ENCODE results near the gene AP5Z1.
A peak's percentile ranks its signal among the peaks of the same experiment; 100 is the strongest.

Gene AP5Z1

DNA sequence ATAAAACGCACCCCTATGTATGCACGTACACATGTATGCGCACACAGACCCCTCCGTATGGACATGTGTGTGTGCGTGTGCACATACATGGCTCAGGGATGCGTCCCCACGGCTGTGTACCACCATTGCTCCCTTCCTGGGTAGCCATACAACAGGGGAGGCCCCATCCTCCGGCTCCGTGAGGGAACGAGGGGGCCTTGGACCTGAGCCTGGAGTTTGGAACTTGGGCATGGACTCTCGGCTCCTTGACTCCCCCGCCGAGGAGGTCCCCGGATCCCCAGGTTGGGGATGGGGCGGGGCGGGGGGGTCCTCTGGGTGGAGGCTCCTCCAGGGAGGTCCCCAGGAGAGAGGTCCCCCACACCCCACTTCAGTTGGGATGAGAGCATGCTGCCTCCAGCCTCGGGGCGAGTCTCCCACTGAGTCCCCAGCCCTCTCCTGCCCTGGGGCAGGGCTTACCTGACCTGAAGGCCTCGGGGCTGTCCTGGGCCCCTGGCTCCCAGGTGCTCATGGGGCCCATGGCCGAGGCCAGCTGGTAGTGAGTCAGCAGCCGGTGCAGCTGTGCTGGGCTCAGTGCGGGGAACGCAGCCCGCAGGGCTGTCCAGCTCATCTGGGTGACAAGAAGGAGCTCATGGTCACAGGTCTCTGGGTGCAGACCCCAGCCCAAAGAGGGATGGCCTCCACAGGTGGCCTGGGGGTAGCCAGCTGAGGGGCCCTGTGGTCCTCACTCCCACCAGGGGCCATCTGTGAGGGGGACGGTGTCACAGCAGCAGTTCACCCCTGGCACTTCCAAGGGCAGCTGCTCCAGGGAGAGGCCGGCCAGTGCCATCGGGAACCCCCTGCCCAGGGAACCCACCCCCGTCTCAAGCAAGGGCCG, 29.9 kb downstream of the AP5Z1 start:
- DNase-seq = no peak

- no peak for DNase-seq
These were observed 30.5 kb downstream of the AP5Z1 start for GRCh38 chr7:4805984-4806300.

- DNase-seq = no peak
These were observed 31.7 kb downstream of the AP5Z1 start for GRCh38 chr7:4806983-4807597.

- DNase-seq = no peak
These were observed 32.2 kb downstream of the AP5Z1 start for GRCh38 chr7:4807598-4808016.

- DNase-seq = no peak
These were observed 32.6 kb downstream of the AP5Z1 start for GRCh38 chr7:4808026-4808425.

- no peak for DNase-seq
These were observed 33.1 kb downstream of the AP5Z1 start for GRCh38 chr7:4808565-4808964.

- DNase-seq = peak in 1 of 2 experiments; percentile 39
These were observed 33.7 kb downstream of the AP5Z1 start for GRCh38 chr7:4809091-4809591.

DNA sequence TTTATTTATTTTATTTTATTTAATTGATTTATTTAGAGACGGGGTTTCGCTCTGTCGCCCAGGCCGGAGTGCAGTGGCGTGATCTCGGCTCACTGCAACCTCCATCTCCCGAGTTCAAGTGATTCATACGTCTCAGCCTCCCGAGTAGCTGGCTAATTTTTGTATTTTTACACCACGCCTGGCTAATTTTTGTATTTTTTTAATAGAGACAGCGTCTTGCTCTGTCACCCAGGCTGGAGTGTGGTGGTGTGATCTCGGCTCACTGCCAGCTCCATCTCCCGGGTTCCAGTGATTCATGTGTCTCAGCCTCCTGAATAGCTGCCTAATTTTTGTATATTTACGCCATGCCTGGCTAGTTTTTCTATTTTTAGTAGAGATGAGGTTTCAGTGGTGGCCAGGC, 34.2 kb downstream of the AP5Z1 start:
- DNase-seq = no peak

DNA sequence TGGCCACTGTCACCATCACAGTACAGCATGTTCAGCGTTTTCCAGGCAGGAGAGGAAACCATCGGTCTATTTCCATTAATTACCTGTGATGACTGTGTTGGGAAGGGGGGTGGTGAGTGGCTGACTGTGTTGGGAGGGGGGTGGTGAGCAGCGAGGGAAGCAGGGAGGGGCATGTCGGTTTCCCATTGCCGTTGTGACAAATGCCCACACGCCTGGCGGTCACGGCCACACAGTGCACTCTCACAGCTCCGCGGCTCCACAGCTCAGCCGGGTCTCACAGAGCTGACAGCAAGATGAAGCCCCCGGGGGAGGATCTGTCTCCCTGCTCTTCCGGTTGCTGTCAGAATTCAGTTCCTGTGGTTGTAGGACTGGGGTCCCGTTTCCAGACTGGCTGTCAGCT, 39.0 kb downstream of the AP5Z1 start:
- no peak for DNase-seq

DNA sequence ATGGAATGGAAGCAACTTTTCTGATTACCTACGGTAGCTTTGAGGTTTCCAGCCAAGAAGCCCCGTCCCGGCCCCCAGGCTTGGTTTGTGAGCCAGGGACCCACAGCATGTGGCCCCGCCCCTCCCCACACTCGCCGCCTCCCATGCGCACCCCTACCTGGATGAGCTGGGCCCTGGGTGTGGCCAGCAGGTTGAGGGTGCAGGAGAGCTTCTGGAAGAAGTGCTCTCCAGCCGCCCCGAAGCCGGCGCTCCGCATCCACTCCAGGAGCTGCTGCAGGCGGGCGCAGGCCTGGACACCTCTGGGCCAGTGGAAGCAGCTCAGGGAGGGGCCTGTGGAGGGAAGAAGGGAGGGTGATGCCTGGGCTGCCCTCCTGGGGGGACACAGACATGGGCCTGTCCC, 39.7 kb downstream of the AP5Z1 start:
- DNase-seq = no peak

- no peak for DNase-seq
These were observed 40.4 kb downstream of the AP5Z1 start for GRCh38 chr7:4815609-4816418.

DNA sequence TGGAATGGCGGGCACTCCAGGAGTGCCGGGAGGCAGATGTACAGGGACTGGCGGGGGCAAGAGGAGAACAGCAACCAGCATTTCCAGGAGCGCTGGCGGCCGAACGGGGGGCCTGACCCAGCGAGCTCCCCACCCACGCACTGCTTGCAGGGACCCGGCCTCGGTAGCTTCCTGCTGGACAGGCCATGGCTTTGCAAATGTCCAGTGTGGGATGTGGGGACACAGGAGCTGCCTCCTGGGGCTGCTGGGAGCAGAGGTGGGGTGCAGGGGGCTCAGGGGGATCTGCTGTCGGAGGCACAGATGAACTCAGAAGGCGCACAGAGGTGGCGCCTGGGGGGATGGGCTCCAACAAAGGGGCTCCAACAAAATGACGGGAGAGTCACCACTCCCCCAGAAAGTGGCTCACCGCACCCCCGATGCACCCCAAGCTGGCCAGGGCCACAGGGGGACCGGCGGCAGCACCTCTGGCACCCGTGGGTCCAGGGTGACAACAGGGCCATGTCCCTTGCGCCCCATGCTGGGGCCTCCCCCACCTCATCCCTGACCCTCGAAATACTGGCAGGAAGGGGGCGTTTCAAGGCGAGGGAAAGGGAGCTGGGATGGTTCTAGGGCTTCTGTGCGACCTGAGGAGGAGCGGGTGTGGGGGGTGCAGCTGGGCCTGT, 41.1 kb downstream of the AP5Z1 start:
- no peak for DNase-seq

DNA sequence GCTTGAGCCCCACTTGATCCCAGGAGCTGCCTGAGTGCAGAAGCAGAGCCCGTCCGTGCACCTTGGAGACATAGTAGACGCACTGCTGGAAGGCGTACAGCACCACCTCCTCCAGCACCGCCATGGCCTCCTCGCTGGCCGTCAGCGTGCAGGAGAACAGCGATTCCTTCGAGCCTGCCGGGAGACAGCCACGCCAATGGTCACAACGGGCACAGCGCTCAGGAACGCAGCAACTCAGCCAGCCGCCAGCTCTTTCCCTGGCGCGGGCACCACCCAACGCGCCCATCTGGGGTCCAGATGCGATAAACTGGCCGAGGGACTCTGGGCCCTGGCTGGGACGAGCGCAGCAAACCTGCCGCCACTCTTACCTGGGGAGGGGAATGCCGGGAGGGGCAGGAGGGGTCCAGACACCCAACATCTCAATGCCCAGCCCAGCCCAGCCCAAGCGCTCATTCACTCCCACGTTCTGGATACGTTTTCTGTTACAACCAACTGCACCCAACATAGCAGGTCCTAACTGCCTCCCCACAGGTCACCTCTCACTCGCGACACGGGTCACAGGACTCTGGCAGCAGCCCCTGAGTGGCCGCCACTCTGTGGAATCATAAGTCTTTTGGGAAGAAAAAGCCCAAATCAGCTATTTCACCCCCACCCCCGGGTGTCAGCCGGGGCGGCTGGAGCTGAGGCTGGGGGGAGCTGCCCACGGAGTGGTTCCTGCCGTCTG, 41.9 kb downstream of the AP5Z1 start:
- no peak for DNase-seq

- DNase-seq = no peak
These were observed 42.8 kb downstream of the AP5Z1 start for GRCh38 chr7:4818000-4818794.

DNA sequence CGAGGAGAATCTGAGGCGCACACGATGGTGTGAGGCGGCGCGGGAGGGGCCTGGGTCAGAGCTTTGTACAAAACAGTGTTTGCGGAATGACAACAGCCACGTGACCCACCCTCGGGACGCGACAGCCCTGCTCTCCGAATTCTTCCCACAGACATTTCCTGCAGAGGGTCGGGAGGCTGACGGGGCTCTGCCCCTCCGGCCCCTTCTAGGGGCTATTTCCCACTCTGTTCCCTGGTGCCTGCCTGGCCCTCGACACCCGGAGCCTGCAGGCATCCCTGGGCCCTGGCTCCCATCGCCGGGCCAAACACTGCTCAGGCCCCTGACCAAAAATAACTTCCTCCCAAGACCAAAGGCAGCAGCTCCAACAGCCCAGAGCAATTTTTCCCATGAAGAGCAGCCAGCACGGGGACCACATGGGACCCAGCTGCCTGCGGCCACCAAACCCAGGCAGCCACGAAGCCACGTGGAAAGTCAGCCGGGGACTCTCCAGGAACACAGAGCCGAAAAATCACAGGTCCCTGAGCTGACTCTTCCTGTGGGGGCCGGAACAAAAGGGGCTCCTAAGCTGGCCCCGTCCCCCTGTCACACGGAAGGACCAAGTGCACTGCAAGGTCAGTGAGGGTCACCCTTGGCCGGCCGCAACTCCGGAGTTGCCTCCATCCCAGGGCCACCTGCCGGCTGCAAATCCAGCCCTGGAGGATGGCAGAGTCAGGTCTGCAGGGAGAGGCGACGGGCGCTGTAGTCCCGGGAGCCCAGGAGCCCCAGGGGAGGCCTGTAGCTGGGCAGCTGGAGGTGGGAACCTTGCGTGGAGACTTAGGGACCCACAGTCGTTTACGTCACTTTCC, 44.4 kb downstream of the AP5Z1 start:
- DNase-seq = no peak

DNA sequence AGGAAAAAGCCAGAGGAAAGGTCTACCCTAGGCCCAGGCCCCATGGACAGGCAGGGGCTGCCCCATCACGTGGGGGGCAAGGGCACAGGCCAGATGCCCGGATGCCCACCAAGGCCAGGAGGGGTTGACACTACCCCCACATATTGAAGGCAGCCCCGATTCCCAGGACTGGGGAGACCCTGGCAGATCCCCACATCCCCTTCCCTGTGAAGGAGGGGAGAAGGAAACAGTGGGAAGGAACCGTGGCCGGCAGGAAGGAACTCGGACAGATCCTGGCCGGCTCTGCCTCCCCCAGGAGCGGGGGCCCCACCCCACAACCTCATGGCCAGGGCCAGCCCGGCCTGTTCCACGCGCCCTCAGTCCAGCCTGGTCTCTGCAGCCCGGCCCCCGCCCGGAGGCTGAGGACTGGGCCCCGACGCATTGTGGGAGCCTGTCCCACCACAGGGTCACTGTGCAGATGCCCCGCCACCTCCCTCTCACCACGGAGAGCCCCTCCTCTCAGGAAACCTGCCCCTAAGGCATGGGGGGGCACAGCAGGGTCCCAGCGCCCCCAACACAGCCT, 45.1 kb downstream of the AP5Z1 start:
- DNase-seq = no peak

DNA sequence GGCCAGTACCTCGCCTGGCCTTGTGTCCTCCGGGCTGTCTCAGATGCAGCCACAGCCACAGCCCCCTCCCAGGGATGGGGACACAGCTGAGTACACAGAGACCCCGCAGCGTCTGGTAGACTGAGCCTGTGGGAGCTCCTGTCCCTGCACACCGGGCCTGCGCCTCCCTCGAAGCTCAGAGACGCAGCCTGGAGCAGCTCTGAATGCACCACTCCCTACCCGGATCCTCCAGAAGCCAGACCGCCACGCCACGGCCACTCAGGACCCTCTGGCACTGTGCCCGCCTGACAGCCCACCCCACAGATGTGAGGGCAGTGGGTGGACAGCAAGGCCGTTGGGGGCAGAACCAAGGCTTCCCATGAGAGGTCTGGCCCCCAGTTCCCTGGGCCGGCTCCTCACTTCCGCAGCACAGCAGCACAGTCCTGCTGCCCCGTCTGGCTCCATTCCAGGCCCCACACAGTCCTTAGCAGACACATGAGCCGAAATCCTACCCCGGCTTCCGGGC, 45.6 kb downstream of the AP5Z1 start:
- DNase-seq = no peak

GRCh38 chr7:4822677-4823076, 47.3 kb downstream of the AP5Z1 start:
- no peak for DNase-seq

DNA sequence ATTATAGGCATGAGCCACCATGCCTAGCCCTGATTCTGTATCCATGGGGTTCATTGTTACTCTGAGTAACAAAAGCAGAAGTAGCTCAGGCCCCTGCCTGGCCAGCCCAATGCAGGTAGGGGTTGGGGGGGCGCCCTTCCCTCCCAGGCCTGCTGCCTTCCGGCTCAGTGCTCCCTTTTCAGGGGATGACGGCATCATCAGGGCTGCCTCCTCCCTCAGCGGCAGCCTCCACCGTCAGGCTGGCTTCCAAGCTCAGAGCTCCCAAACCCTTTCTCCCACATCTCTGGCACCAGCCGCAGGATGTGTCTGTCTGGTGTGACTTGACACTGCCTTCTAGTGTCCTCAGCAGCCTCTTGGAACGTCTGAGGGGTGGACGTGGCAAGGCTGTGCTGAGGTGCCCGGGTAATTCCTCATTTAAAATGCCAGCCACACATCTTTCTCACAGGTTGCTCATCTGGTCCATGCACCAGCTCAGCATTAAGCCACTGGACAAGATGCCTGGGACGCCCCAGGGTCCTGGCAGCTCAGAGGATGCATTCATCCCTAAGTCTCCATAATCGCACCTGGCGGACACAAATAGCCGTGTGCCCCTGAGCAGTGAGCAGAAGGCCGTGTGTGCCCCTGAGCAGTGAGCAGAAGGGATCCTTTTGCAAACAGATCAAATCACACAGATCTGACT, 48.2 kb downstream of the AP5Z1 start:
- DNase-seq = no peak

Measured in activated T-cell treated with anti-CD3 and anti-CD28 coated beads, Interleukin-2, amount 50 U/mL, for 48 hours (primary cell).